ENCODE data around the gene TIMP4. TPM values are rescaled to one million over a fixed set of nuclear protein-coding genes. Genes with fewer than 3 reads are reported as not detected.

TIMP4 gene
- polyA plus RNA-seq, 1 of the 3 experiments (the other 2 are of a cell fraction), result not detected

GRCh38 chr3:12148183-12148940 is 10.3 kb downstream of the TIMP4 start:
- H3F3A ChIP-seq (replicated peaks; ENCODE audit: insufficient read depth), result no peaks in the 10 kb centered on the region
- ChIA-PET CTCF (interaction anchor here (0.9 to 14.9 kb wide), 5 partner anchors 12 to 331 kb away, joined by 3 to 229 read pairs (median 22); no protein-coding TSS in a partner anchor), POLR2A (no interaction called here)
- no peak for TF ChIP-seq TEAD4 (IDR thresholded peaks at IDR 0.05; ENCODE audit: borderline replicate concordance, insufficient read depth)
- TF ChIP-seq EP300 (IDR thresholded peaks at IDR 0.05; ENCODE audit: borderline replicate concordance in 1 of 2, low read depth in 1 of 2, low read length in 1 of 2), result peak in 1 of 2 experiments; percentile 6; a peak in 1 of 4 replicates
- peak; percentile 62 for TF ChIP-seq RCOR1 (IDR thresholded peaks at IDR 0.05; ENCODE audit: low read length)
- no peak overlapping the region for H3K4me3 ChIP-seq (ENCODE audit: low read depth in 2 of 2, low read length in 1 of 2)
- H3K27me3 ChIP-seq (ENCODE audit: insufficient read depth), result no peaks in the 10 kb centered on the region; the same call in 1 of the 2 replicates
- 52% methylated on average over 4 of the region's 4 CpGs for WGBS (ENCODE audit: low lambda C conversion rate)
- H3K36me3 ChIP-seq (replicated peaks in 1 of 2; ENCODE audit: control insufficient read depth in 1 of 2, insufficient read depth in 2 of 2, low read length in 1 of 2), result no peaks in the 10 kb centered on the region
- no peak overlapping the region for H3K4me2 ChIP-seq
- no peak overlapping the region for H3K9ac ChIP-seq
- no peak overlapping the region for H3K27ac ChIP-seq (ENCODE audit: low read depth in 2 of 2, low read length in 1 of 2)
- no peaks in the 10 kb centered on the region for H3K79me2 ChIP-seq (ENCODE audit: insufficient read depth)
- H4K20me1 ChIP-seq (ENCODE audit: insufficient read depth), result no peaks in the 10 kb centered on the region
- no peaks in the 10 kb centered on the region for H3K9me2 ChIP-seq
- peaks cover 0 to 15% of the 10 kb centered on the region in 2 experiments; a peak in 1 of 4 replicates for H3K4me1 ChIP-seq (ENCODE audit: control insufficient read depth in 1 of 2, insufficient read depth in 2 of 2, low read depth in 1 of 2, low read length in 1 of 2)
- H2AFZ ChIP-seq (ENCODE audit: low read depth), result no peak overlapping the region
- no peaks in the 10 kb centered on the region for H3K9me3 ChIP-seq
- DNase-seq, result peak; percentile 35

GRCh38 chr3:12147049-12147780 is 11.5 kb downstream of the TIMP4 start:
- DNase-seq, result no peak
- Histone ChIP-seq H3K4me1 (ENCODE audit: control insufficient read depth in 1 of 2, insufficient read depth in 2 of 2, low read depth in 1 of 2, low read length in 1 of 2) (peaks cover 0 to 15% of the 10 kb centered on the region in 2 experiments; a peak in 1 of 4 replicates), H3K9me3 (no peaks in the 10 kb centered on the region), H4K20me1 (ENCODE audit: insufficient read depth) (no peaks in the 10 kb centered on the region), H3K4me2 (no peak overlapping the region), H3F3A (replicated peaks; ENCODE audit: insufficient read depth) (no peaks in the 10 kb centered on the region), H3K27ac (ENCODE audit: low read depth in 2 of 2, low read length in 1 of 2) (no peak overlapping the region), H3K9me2 (no peaks in the 10 kb centered on the region), H3K27me3 (ENCODE audit: insufficient read depth) (no peaks in the 10 kb centered on the region; the same call in 1 of the 2 replicates), H3K36me3 (replicated peaks in 1 of 2; ENCODE audit: control insufficient read depth in 1 of 2, insufficient read depth in 2 of 2, low read length in 1 of 2) (no peaks in the 10 kb centered on the region), H3K9ac (no peak overlapping the region), H3K79me2 (ENCODE audit: insufficient read depth) (no peaks in the 10 kb centered on the region), H2AFZ (ENCODE audit: low read depth) (no peak overlapping the region), H3K4me3 (ENCODE audit: low read depth in 2 of 2, low read length in 1 of 2) (no peak overlapping the region)
- ChIA-PET POLR2A (no interaction called here), CTCF (interaction anchor here (1.6 to 14.9 kb wide), 4 partner anchors 12 to 333 kb away, joined by 3 to 229 read pairs (median 30); no protein-coding TSS in a partner anchor)
- 72% methylated on average over 9 of the region's 9 CpGs for WGBS (ENCODE audit: low lambda C conversion rate)
- TF ChIP-seq CHD2 (IDR thresholded peaks at IDR 0.05; ENCODE audit: low read length, partially characterized antibody) (no peak), RXRA (IDR thresholded peaks at IDR 0.05; ENCODE audit: borderline replicate concordance, low read depth) (no peak), TCF12 (IDR thresholded peaks at IDR 0.05) (no peak), RFX5 (IDR thresholded peaks at IDR 0.05; ENCODE audit: low read length) (no peak), MXI1 (IDR thresholded peaks at IDR 0.05; ENCODE audit: low read depth, low read length) (no peak), IRF3 (IDR thresholded peaks at IDR 0.05; ENCODE audit: low read depth, low read length) (no peak), RAD21 (IDR thresholded peaks at IDR 0.05; ENCODE audit: low read length) (no peak), EZH2phosphoT487 (IDR thresholded peaks at IDR 0.05; ENCODE audit: borderline replicate concordance, low read depth) (no peak), RCOR1 (IDR thresholded peaks at IDR 0.05; ENCODE audit: low read length) (no peak), JUND (IDR thresholded peaks at IDR 0.05) (no peak), FOXJ3 (CRISPR knock-in tag; IDR thresholded peaks at IDR 0.05) (no peak), POLR2AphosphoS5 (IDR thresholded peaks at IDR 0.05; ENCODE audit: low read depth, low read length) (no peak), GABPA (IDR thresholded peaks at IDR 0.05; ENCODE audit: low read depth) (no peak), USF2 (IDR thresholded peaks at IDR 0.05; ENCODE audit: borderline replicate concordance, low read depth, low read length) (no peak), PBX3 (IDR thresholded peaks at IDR 0.05) (no peak), USF1 (IDR thresholded peaks at IDR 0.05; ENCODE audit: borderline replicate concordance, low read depth) (no peak), TAF1 (IDR thresholded peaks at IDR 0.05; ENCODE audit: borderline replicate concordance, low read depth, low read length) (no peak), SIN3A (IDR thresholded peaks at IDR 0.05; ENCODE audit: borderline replicate concordance, low read depth, low read length) (no peak)

Measured in SK-N-SH (cell line).